ENCODE results near the gene LRIT2.

DNA sequence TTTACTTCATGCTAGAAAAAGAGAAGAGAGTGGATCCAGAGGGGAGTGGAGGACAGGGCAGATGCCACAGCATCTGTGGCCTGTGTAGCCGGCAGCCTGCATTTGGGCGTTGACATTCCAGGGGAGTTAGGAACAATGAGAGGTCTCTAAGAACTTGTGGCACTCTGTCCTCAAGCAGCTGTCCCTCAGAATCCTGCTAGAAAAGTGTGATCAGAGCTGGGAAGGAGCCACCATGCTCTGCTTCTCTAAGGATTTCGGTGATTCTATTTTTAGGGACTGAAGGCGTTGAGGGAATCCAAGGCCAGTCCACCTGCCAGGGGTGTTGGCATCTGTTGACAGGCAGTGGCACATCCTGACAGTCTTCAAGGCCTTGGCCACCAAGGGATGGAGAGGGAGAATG is 7.6 kb downstream of the LRIT2 start:
- TF ChIP-seq, protein P1, sequence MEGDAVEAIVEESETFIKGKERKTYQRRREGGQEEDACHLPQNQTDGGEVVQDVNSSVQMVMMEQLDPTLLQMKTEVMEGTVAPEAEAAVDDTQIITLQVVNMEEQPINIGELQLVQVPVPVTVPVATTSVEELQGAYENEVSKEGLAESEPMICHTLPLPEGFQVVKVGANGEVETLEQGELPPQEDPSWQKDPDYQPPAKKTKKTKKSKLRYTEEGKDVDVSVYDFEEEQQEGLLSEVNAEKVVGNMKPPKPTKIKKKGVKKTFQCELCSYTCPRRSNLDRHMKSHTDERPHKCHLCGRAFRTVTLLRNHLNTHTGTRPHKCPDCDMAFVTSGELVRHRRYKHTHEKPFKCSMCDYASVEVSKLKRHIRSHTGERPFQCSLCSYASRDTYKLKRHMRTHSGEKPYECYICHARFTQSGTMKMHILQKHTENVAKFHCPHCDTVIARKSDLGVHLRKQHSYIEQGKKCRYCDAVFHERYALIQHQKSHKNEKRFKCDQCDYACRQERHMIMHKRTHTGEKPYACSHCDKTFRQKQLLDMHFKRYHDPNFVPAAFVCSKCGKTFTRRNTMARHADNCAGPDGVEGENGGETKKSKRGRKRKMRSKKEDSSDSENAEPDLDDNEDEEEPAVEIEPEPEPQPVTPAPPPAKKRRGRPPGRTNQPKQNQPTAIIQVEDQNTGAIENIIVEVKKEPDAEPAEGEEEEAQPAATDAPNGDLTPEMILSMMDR (conservative IDR thresholded peaks at IDR 0.05; ENCODE audit: low read length) = no peak
- TF ChIP-seq EZH2phosphoT487 (IDR thresholded peaks at IDR 0.05; ENCODE audit: borderline replicate concordance) = no peak

Data from Loucy (cell line).